Stimulated activated CD8-positive, alpha-beta memory T cell treated with anti-CD3 and anti-CD28 coated beads, Interleukin-7, amount 100 ng/mL, for 24 hours (primary cell): ENCODE results near the gene GLG1.
"Not testable (repeated sequence)": the region's sequence is repeated elsewhere in the genome, so short reads cannot be mapped to it uniquely, and the experiment has no call there.

Experiments
- DNase-seq: peaks from one replicate; pipeline ENCODE4 v3.0.0-alpha.2; 2020; ENCODE audit warnings: low read depth

Gene GLG1

DNA sequence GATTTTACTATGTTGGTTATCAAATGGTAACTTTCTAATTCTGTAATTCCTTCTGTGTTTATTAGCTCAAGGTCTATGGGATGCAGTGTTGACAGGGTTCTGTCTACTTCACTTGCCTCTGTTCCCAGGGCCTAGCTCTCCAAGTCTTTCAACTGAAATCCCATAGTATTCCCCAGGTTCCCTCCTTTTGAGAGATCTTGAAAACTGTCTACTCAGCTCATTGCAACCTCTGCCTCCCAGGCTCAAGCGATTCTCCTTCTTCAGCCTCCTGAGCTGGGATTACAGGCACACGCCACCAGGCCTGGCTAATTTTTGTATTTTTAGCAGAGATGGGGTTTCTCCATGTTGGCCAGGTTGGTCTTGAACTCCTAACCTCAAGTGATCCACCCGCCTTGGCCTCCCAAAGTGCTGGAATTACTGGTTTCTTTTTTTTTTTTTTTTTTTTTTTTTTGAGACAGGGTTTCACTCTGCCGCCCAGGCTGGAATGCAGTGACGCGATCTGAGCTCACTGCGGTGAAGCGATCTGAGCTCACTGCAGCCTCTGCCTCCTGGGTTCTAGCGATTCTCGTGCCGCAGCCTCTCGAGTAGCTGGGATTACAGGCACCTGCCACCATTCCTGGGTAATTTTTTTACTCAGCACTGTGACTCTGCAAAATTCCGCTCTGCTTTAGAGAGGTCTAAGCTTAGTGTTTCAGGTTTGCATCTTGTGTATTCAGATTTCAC, 163.1 kb downstream of the GLG1 start:
- DNase-seq, result not testable (repeated sequence)

- no peak for DNase-seq
Measured at GRCh38 chr16:74439685-74440084, 167.2 kb downstream of the GLG1 start.

DNA sequence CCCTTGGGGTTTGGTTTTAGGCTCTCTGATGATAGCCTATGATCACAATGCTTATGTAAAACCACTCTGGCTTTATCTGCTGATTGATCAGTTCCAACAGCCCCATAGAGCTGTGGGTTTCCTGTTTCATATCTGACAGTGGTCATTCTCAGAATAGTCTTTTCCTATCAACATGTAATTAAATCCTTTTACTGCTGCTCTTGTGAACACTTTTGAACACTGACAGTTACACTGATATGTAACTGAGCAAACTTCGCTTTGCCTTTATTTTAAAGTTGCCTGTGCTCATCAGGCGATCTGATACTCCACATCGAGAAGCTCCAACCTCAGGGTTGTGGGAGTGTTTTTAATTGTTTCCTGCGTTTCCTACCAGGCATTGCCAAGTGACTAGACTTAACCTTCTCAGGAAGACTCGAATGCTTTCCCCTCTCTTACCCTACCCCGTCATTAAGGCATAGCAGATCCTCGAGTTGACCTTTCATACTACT, 168.4 kb downstream of the GLG1 start:
- DNase-seq, result no peak

GRCh38 chr16:74431516-74431915, 175.4 kb downstream of the GLG1 start:
- DNase-seq, result no peak

GRCh38 chr16:74430036-74430712, 176.7 kb downstream of the GLG1 start:
- peak; percentile 16 for DNase-seq

DNA sequence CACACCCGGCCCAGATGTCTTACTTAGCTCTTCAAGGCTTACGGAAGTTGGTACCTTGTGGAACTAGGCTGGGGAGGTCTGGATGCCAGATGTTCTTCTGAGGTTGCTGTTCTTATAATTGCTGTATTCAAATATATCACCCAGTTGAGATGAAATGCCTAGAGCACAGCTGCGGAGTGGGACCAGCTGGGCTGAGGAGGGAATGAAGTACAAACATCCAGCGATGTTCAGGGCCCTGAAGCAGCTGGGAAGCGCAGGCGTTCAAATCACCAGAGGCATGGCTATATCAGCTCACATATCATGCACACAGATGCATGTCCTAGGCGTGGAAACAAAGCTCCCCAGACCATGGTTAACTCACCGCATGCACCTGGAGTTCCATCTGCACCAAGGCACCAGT, 178.4 kb downstream of the GLG1 start:
- DNase-seq, result not testable (repeated sequence)

DNA sequence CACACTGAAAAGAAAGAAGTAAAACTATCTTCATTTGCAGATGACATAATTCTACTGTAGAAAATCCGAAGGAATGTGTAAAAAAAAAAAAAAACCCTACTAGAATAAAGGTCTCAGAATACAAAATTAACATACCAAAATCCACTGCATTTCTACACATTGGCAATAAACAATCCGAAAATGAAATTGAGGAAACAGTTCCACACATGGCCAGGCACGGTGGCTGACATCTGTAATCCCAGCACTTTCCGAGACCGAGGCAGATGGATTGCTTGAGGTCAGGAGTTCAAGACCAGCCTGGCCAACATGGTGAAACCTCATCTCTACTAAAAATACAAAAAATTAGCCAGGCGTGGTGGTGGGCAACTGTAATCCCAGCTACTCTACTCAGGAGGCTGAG, 181.2 kb downstream of the GLG1 start:
- not testable (repeated sequence) for DNase-seq

DNA sequence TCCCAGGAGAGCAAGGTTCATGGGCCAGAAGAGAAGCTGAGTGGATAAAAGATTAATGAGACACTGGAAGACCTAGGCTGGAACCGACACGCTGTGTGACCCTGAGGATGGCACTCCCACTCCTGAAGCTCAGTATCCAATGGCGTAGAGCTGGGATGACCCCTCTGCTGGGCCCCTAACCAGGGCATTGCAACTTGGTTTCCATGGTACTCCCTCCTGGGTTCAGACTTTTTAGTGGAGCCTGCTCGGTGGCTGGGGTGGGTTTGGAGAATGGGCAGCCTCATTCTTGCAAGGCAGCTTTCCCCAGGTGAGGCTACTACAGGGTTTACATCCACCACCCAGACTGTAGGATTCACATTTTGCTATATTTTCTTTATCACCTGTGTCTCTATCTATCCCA, 183.2 kb downstream of the GLG1 start:
- not testable (repeated sequence) for DNase-seq

DNA sequence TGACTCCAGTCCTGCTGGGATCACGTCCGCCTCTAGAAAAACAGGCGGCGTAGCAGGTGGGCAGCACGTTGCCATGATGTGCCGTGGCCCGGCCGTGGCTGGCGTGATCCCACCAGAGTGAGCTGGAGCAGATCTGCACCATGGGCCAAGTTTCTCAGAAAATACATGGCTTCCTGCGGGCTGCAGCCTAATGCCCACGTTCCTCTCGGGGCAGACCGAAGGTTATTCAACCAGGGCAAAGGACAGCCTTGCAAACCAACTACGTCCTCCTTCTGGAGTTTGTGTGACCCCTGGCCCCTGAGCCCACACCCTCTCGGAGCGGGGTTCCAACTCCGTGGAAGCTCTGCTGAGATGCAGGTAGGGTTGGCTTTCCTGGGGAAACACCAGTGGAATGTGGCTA, 184.8 kb downstream of the GLG1 start:
- DNase-seq, result not testable (repeated sequence)

DNA sequence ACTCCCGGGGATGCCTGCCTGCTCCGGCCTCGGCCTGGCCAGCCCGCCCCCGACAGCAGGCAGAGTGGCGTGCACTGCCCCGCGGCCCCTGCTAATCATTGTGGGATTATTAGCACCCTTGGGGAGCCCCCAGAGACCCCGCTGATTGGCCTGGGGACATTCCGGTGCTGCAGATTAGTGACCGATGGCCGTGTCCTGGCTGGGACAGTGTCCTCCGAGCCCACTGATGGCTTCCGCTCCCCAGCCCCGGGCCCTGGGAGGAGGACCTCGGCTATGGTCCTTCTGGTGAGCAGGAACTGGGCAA, 185.5 kb downstream of the GLG1 start:
- not testable (repeated sequence) for DNase-seq

DNA sequence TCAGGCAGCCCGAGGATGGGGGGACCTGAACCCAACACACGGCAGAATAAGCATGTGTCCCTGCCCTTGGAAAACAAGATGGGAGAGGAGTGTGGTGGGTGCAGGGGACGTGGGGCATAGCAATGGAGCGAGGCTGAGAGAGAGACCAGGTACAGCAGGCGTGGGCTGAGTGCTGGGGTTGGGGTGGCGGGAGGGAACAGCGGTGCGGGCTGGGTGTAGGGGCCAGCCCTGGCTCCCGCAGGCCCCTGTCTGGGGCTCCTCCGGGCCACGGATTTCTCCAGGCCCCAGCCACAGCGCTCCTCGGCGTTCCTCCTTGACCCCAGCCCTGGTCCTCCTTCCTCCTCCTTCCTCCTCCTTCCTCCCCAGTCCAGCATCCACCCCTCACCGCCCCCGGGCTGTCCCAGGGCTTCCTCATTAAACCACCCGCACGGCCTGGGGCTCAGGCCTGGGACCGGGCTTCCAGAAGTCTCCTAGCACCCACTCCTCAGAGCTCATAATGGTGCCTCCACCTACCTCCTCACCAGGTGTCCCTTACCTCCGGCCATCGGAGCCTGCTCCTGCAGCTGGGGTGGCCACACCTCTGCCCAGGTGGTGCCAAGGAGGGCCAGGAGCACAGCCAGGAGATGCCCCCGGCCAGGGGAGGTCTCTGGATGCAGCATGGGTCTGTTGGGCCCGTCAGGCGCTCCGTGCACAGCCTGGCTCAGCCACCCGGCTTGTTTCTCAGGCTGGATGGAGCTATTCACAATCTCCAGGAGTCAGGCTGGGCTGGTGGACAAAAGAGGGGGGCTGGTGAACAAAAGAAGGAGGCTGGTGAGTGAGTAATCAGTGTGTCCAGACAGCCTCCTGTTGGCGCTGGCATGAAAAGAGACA, 186.1 kb downstream of the GLG1 start, which contains the start of gene CLEC18B:
Gene CLEC18B (minus strand): TSS at position 867 of the 870 bp plus-strand sequence. CDS start 208 bp downstream, at position 659.
- not testable (repeated sequence) for DNase-seq

DNA sequence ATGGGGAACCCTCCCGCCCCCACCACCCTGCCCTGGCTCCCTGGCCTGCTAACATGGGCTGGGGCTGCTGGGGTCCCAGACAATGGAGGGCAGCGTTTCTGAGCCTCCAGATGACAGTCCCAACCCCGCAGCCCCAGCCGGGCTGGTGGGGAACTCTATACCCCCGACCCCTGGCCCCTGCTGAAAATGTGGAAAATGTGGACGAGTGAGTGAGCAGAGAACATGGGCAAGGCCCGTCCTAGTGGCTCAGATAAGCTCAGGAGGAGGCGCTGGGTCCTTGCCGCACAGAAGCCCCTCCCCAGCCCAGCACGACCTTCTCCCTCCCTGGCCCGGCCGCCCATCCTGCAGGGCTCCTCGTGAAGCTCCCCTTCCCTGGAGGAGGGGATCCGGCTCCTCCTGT, 187.1 kb downstream of the GLG1 start:
- DNase-seq, result not testable (repeated sequence)

DNA sequence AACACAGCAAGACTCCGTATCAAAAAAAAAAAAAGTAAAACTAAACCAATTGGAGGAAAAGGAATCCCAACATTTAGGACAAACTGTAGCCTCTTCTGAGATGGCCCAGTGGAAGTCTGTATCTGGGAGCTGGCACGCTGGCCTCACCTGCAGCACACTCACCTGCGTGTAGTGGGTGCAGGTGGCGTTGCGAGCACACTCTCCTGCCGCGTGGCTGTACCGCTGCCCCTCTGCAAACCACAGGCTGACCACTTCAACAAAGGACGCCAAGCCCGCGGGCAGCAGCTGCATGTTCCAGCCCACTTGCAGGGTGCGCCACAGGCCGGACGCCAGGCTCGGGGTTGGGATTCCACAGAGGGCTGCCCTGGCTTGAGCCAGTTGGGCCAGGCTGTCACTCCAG, 189.0 kb downstream of the GLG1 start:
- DNase-seq, result not testable (repeated sequence)

DNA sequence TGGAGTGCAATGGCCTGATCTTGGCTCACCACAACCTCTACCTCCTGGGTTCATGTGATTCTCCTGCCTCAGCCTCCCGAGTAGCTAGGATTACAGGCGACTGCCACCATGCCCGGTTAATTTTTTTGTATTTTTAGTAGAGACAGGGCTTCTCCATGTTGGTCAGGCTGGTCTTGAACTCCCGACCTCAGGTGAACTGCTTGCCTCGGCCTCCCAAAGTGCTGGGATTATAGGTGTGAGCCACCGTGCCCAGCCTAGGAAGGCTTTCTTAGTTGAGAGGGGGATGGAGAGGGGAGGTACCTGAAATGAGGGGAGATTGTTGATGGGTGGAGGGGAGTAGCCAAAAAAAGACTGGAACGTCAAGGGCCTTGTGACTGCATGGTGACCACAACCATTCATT, 193.0 kb downstream of the GLG1 start:
- not testable (repeated sequence) for DNase-seq

- DNase-seq, result not testable (repeated sequence)
Measured at GRCh38 chr16:74413485-74413884, 193.4 kb downstream of the GLG1 start.

GRCh38 chr16:74412775-74413390, 194.0 kb downstream of the GLG1 start:
- DNase-seq, result not testable (repeated sequence)

DNA sequence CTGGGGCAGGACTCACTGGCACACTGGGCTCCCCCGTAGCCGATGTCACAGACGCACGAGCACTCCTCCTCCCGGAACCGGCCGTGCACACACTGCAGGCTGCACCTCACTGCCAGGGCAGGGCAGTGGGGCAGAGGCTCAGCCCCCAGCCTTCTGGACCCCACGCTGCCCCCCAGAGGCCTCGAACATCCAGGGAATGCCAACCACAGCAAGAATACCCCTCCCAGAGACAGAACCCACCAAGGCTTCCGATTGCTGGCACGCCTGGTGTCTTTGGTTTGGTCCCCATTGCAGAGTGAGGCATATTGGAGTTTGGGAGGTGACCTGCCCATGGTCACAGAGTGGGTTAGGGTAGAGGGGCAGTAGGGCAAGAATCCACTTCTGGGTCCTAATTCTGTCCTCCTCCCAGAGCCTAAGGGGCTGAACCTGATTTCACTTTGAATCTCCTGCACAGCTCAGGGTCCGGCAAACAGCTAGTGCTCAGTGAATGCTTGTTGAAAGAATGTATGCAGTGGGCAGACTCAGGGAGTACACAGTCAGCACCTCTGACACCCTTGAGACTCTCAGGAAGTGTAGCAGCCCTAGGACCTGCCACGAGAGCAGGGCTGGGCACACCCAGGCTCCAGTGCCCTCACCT, 194.7 kb downstream of the GLG1 start:
- DNase-seq, result not testable (repeated sequence)

DNA sequence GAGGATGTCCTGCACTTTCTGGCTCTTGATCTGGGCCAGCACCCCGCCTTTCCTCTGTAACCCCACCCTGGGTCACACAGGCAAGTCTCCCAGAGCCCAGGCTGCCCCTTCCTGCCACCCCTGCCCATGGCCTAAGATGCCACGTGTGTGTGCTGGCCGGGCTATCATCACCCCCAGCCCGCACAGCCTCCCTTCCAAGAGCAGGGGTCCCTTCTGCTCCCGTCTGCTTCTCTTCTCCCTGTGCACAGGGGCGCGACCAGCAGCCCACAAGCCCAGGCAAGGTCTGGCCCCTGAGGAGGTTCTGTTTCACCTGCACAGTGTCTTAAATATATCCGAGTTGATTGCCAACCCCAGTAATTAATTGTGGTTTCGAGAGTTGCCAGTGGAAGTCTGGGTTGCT, 195.9 kb downstream of the GLG1 start:
- not testable (repeated sequence) for DNase-seq

DNA sequence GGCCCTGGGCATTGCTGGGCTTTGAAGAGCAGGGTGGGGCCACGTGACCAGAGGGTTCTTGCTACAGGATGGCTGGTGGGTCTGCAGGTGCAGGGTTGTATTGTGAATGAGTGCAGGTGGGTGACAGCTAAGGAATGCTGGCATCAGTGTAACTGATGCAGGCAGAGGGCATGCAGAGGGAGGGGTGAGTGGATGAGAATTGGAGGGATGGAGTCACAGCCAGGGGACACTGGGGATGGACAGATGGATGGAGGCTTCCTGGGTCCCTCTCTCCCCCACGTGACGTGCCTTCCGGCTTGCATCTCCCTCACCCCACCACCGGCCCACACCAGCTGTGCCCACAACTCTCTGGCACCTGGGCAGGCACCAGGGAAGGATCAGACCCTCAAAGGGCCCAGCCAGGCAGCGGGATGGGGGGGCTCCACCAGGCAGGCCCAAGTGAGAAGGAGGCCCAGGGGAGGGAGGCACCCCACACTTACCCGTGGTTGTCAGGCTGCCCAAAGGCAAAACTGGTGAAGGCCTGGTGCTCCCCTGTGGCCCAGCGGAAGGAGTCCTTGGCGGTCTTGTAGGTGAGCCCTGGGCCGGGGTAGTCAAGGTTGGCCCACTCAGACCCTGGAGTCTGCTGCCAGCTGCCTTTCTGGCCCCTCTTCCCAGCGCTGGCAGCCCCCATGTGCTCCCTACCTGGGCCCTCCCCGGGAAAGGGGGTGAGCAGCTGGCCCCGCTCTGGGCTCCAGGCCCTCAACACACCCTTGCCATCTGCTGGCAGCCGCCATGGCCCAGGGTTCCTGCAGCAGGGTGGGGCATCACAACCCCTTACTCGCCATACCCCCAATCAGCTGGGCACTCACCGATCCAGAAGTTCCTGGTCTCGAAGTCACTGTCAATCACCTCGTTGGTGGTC, 196.6 kb downstream of the GLG1 start:
- not testable (repeated sequence) for DNase-seq
